ENCODE measurements around the gene PRKRA.
"Not testable (repeated sequence)": the region's sequence is repeated elsewhere in the genome, so short reads cannot be mapped to it uniquely, and the experiment has no call there.

Gene PRKRA

DNA sequence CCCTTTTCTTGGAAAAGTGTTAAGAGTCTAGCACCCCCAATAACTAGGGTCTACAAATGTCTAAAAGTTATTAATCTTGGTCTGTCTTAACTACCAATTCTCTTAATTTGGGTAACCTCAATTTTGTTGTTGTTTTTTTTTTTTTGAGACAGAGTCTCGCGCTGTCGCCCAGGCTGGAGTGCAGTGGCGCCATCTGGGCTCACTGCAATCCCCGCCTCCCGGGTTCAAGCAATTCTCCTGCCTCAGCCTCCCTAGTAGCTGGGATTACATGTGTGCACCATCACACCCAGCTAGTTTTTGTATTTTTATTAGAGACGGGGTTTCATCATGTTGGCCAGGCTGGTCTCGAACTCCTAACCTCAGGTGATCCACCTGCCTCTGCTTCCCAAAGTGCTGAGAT lies 38.5 kb downstream of the PRKRA start:
- not testable (repeated sequence) for H3K4me1 ChIP-seq (ENCODE audit: insufficient read depth, low read length); H3K9me3 ChIP-seq (ENCODE audit: insufficient read depth, low read depth, low read length); H3K27ac ChIP-seq (ENCODE audit: low read length); H3K27me3 ChIP-seq (ENCODE audit: insufficient read depth, low read length); H3K36me3 ChIP-seq (ENCODE audit: insufficient read depth, low read depth, low read length); H3K9ac ChIP-seq (ENCODE audit: low read depth, low read length); H3K4me3 ChIP-seq (ENCODE audit: low read length)

DNA sequence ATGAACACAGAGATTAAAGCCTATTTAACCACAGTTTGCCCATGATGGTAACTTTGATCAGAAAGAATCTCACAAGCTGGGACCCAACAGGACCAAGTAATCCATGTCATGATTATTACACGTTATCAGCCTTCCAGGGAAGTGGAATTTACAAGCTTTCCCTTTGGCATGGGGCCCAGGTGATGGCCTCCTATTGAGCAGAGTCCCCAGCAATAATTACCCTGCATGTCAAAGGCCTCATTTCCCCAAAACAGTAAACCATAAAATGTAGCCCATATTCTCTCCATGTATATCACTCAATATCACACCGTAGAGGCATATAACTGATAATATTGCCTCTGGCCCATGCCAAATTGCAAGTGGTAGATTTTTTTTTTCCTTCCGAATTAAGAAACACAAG lies 38.9 kb downstream of the PRKRA start:
- Histone ChIP-seq H3K27me3 (ENCODE audit: insufficient read depth, low read length) (no peaks in the 10 kb centered on the region), H3K36me3 (ENCODE audit: insufficient read depth, low read depth, low read length) (no peaks in the 10 kb centered on the region), H3K4me3 (ENCODE audit: low read length) (no peak overlapping the region), H3K27ac (ENCODE audit: low read length) (no peak overlapping the region), H3K9ac (ENCODE audit: low read depth, low read length) (no peak overlapping the region), H3K9me3 (ENCODE audit: insufficient read depth, low read depth, low read length) (no peaks in the 10 kb centered on the region), H3K4me1 (ENCODE audit: insufficient read depth, low read length) (no peaks in the 10 kb centered on the region)

DNA sequence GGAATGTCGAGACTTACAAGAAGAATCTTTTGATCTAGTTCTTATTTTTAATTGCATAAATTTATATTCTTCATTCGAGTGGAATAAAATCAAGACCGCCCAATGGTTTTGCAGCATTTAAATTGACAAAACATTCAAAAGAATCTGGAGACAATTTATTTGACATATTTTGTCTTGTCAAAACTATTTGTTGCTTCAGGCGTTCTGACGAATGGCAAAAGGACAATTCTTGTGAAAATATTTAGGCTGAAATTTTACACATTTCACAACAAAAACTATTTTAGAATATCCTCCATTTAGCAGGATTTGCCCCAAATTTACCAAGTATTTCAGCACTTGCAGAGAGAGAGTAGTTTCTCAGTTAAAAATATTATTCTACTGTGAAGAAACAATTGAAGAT lies 41.7 kb downstream of the PRKRA start:
- Histone ChIP-seq H3K4me1 (ENCODE audit: insufficient read depth, low read length) (no peaks in the 10 kb centered on the region), H3K27ac (ENCODE audit: low read length) (no peak overlapping the region), H3K9ac (ENCODE audit: low read depth, low read length) (no peak overlapping the region), H3K4me3 (ENCODE audit: low read length) (no peak overlapping the region), H3K36me3 (ENCODE audit: insufficient read depth, low read depth, low read length) (no peaks in the 10 kb centered on the region), H3K9me3 (ENCODE audit: insufficient read depth, low read depth, low read length) (no peaks in the 10 kb centered on the region), H3K27me3 (ENCODE audit: insufficient read depth, low read length) (no peaks in the 10 kb centered on the region)

DNA sequence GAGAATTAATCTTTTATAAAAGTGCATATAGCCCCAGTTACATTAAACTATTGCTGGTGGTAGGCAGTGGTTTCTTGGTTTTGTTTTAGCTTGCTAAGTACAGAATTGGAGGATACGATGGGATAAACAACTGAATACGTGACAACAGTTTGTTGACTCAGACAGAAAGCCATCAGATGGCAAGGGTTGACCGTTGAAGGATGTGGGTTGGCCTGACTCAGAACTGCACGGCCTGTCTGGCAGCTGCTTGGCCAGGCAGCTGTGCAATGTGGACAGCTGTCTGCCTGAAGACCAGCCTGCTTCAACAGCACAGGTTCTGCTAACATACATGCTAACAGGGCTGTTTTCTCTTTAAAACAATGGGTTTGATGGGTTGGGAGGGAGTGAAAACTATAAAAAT lies 46.6 kb downstream of the PRKRA start:
- H3K27ac ChIP-seq (ENCODE audit: low read length): no peak overlapping the region
- H3K9me3 ChIP-seq (ENCODE audit: insufficient read depth, low read depth, low read length): no peaks in the 10 kb centered on the region
- no peaks in the 10 kb centered on the region for H3K36me3 ChIP-seq (ENCODE audit: insufficient read depth, low read depth, low read length)
- H3K4me3 ChIP-seq (ENCODE audit: low read length): no peak overlapping the region
- no peak overlapping the region for H3K9ac ChIP-seq (ENCODE audit: low read depth, low read length)
- no peaks in the 10 kb centered on the region for H3K27me3 ChIP-seq (ENCODE audit: insufficient read depth, low read length)
- H3K4me1 ChIP-seq (ENCODE audit: insufficient read depth, low read length): no peaks in the 10 kb centered on the region

DNA sequence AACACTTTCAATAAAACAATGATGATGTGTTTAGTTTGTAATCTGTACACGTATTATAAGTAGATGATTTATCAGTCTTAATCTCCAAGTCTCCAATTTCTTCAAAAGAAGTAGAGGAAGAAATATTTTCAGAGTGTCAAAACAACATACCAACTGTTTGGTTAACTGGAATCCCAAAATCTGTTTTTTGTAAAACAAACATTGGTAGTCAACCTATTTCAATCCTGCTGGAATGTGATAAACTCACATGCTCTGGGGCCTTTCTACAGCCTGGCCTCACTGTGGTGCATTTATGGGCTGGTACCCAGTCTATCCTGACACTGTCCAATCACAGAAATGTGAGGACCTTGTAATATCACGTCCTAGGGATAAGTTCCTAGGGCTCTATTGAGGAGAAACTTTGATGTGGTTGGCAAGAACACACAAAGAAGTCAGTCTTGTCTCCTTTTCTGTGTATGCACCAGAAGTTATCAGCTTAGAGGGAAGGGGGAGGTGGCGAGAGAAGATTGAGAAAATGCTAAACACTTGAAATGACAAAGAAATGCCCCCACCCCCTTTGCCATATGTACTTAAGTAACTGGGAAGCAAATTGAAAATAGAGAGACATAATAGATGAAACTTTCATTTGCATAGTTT lies 47.2 kb downstream of the PRKRA start:
- Histone ChIP-seq H3K9ac (ENCODE audit: low read depth, low read length) (no peak overlapping the region), H3K4me3 (ENCODE audit: low read length) (no peak overlapping the region), H3K27ac (ENCODE audit: low read length) (no peak overlapping the region), H3K9me3 (ENCODE audit: insufficient read depth, low read depth, low read length) (no peaks in the 10 kb centered on the region), H3K27me3 (ENCODE audit: insufficient read depth, low read length) (no peaks in the 10 kb centered on the region), H3K36me3 (ENCODE audit: insufficient read depth, low read depth, low read length) (no peaks in the 10 kb centered on the region), H3K4me1 (ENCODE audit: insufficient read depth, low read length) (no peaks in the 10 kb centered on the region)

DNA sequence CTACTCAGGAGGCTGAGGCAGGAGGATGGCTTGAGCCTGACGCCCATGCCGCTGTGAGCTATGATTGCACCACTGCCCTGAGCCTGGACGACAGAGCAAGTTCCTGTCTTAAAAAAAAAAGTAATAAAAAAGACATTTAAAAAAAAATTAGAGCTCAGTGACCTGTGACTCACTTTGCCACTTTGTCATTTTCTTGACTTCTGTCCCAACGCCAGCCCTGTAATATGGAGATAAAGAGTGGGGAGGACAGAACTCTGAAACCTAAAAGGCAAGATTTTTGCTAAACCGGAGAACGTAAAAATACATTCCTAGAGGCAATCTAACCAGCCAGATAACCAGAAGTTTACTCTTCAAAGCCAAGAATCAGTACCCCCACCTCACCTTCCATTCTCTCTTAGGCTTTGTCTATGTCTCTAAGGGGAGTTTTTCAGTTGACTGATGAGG lies 49.0 kb downstream of the PRKRA start:
- no peaks in the 10 kb centered on the region for H3K4me1 ChIP-seq (ENCODE audit: insufficient read depth, low read length)
- no peak overlapping the region for H3K4me3 ChIP-seq (ENCODE audit: low read length)
- no peaks in the 10 kb centered on the region for H3K27me3 ChIP-seq (ENCODE audit: insufficient read depth, low read length)
- no peak overlapping the region for H3K27ac ChIP-seq (ENCODE audit: low read length)
- H3K9me3 ChIP-seq (ENCODE audit: insufficient read depth, low read depth, low read length): no peaks in the 10 kb centered on the region
- H3K9ac ChIP-seq (ENCODE audit: low read depth, low read length): no peak overlapping the region
- H3K36me3 ChIP-seq (ENCODE audit: insufficient read depth, low read depth, low read length): no peaks in the 10 kb centered on the region

DNA sequence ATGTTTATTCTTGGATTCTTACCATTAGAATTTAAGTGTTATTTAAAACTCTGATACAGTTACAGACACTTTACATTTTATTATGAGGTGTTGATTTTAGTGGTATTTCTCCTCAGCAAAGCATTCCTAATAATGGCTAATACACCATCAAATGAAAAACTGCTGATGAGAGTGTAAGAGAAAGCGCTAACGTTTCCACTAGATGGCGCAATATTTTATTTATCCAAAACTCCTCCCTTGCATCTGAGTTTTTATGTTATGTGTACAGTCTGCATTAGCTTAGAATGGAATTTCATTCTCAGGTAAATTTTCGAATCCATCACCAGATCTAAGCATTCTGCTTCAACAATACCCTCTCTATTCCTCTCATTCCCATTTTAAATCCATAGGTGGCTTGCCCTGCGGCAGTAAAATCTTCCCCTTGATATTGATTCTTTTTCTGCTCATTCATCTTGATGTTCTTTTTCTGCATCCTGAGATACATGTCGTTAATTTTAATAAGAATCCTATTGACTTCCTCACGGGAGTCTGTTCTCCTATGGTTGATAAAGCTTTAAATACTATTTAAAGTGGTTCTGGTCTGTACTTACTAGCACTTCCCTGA lies 53.9 kb downstream of the PRKRA start:
- no peaks in the 10 kb centered on the region for H3K27me3 ChIP-seq (ENCODE audit: insufficient read depth, low read length)
- no peaks in the 10 kb centered on the region for H3K4me1 ChIP-seq (ENCODE audit: insufficient read depth, low read length)
- no peak overlapping the region for H3K9ac ChIP-seq (ENCODE audit: low read depth, low read length)
- H3K27ac ChIP-seq (ENCODE audit: low read length): no peak overlapping the region
- H3K36me3 ChIP-seq (ENCODE audit: insufficient read depth, low read depth, low read length): no peaks in the 10 kb centered on the region
- no peaks in the 10 kb centered on the region for H3K9me3 ChIP-seq (ENCODE audit: insufficient read depth, low read depth, low read length)
- no peak overlapping the region for H3K4me3 ChIP-seq (ENCODE audit: low read length)

DNA sequence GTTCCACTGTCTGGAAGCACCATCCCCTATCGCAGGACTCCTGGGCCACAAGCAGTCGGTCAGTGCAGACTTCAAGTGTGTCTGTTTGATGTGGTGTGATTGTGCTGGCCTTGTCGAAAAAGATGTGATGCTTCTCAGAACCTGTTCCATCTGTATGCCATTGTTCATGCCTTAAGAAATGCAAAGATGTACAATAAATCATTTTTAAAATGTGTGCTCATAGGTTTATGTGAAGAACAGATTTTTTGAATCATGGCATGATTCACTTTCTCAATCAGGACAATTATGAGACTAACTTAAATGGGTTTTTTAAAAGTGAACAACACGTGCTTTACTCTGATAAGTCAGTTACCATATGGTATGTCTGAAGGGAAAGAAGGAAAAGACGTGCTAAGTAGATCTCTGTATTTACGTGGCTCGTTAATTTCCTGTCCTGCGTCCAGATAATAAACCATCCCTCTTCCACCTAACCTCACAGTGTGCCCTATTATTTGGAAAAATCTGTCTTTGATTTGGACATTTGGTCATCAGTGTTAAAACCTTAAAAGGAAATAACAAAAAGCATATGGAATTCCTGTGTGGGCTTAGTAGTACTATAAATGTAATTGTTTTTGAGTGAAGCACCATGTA lies 54.9 kb downstream of the PRKRA start:
- Histone ChIP-seq H3K27me3 (ENCODE audit: insufficient read depth, low read length) (no peaks in the 10 kb centered on the region), H3K27ac (ENCODE audit: low read length) (no peak overlapping the region), H3K36me3 (ENCODE audit: insufficient read depth, low read depth, low read length) (no peaks in the 10 kb centered on the region), H3K4me1 (ENCODE audit: insufficient read depth, low read length) (no peaks in the 10 kb centered on the region), H3K4me3 (ENCODE audit: low read length) (no peak overlapping the region), H3K9me3 (ENCODE audit: insufficient read depth, low read depth, low read length) (no peaks in the 10 kb centered on the region), H3K9ac (ENCODE audit: low read depth, low read length) (no peak overlapping the region)

DNA sequence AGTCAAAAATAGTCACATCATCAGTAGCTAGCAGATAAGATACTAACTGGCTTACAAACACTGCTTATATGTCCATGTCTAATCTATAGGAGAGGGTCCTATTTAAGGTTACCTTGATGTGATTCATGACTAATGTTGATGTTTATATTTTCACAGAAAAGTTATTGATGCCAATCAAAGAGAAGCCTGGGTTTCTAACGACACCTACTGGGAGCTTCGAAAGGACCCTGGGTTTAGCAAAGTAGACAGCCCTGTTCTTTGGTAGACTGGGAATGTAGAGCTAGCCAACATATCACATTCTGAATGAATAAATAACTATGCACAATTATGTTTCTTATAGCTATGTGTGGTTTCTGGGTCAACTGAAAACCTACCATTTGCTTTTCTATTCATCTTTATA lies 55.7 kb downstream of the PRKRA start:
- no peak overlapping the region for H3K9ac ChIP-seq (ENCODE audit: low read depth, low read length)
- no peaks in the 10 kb centered on the region for H3K27me3 ChIP-seq (ENCODE audit: insufficient read depth, low read length)
- H3K4me3 ChIP-seq (ENCODE audit: low read length): no peak overlapping the region
- H3K4me1 ChIP-seq (ENCODE audit: insufficient read depth, low read length): no peaks in the 10 kb centered on the region
- no peak overlapping the region for H3K27ac ChIP-seq (ENCODE audit: low read length)
- H3K9me3 ChIP-seq (ENCODE audit: insufficient read depth, low read depth, low read length): no peaks in the 10 kb centered on the region
- H3K36me3 ChIP-seq (ENCODE audit: insufficient read depth, low read depth, low read length): no peaks in the 10 kb centered on the region

DNA sequence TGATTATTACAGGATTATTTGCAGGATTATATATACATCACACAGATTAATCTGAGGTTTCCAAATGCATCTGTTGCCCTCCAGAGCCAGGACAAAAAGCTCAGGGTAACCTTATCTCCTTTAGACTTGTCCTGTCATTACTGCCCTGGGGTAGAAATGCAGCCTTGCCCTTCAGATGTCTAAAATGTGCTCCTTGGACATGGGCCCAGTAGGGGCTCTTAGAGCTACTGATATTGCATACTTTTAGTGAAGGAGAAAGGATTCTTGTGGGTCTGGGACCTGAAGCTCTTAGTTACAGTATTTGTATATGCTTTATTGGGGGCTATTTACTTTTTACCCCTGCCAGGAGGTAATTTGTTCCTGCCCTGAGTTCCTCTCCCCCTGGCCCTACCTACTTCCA lies 56.1 kb downstream of the PRKRA start:
- no peaks in the 10 kb centered on the region for H3K27me3 ChIP-seq (ENCODE audit: insufficient read depth, low read length)

DNA sequence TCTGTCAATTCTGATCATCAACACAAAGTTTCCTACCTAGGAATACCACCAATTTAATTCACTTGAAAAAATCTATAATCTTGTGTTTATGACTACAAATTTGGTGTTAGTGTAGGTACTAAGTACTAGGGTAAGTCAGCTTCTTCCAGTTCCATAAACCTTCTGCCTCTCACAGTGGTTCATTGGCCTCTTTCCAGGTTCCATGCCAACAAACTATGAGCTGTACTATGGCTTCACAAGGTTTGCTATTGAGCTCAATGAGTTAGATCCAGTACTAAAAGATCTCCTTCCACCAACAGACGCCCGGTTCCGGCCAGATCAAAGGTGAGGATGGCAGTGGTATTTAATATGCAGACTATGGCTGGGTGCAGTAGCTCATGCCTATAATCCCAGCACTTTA lies 58.8 kb downstream of the PRKRA start:
- Histone ChIP-seq H3K4me1 (ENCODE audit: insufficient read depth, low read length) (no peaks in the 10 kb centered on the region), H3K27ac (ENCODE audit: low read length) (no peak overlapping the region), H3K4me3 (ENCODE audit: low read length) (no peak overlapping the region), H3K36me3 (ENCODE audit: insufficient read depth, low read depth, low read length) (no peaks in the 10 kb centered on the region), H3K9ac (ENCODE audit: low read depth, low read length) (no peak overlapping the region), H3K9me3 (ENCODE audit: insufficient read depth, low read depth, low read length) (no peaks in the 10 kb centered on the region), H3K27me3 (ENCODE audit: insufficient read depth, low read length) (no peaks in the 10 kb centered on the region)

More for the DNA sequence above, 56.1 kb downstream of the PRKRA start:
- H3K4me3 ChIP-seq (ENCODE audit: low read length): no peak overlapping the region
- H3K27ac ChIP-seq (ENCODE audit: low read length): no peak overlapping the region
- H3K4me1 ChIP-seq (ENCODE audit: insufficient read depth, low read length): no peaks in the 10 kb centered on the region
- H3K9ac ChIP-seq (ENCODE audit: low read depth, low read length): no peak overlapping the region
- H3K36me3 ChIP-seq (ENCODE audit: insufficient read depth, low read depth, low read length): no peaks in the 10 kb centered on the region
- H3K9me3 ChIP-seq (ENCODE audit: insufficient read depth, low read depth, low read length): no peaks in the 10 kb centered on the region

DNA sequence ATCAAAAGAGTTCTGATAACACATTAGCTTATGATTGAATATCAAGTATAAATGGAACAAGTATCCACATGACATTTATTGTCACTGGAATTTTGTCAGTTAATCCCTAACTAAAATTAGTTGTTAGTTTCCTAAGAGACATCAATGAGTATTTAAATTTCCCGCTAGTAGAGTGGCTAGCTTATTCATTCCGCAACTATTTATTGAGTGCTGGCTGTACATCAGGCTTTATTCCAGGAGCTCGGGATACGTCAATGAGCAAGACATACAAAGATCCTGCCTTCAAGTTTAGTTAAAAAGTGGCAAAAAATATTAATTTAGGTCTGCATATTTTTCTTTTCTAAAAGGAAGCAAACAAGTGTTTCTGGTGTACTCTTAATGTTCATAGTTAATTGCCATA lies 59.3 kb downstream of the PRKRA start:
- no peaks in the 10 kb centered on the region for H3K36me3 ChIP-seq (ENCODE audit: insufficient read depth, low read depth, low read length)
- no peaks in the 10 kb centered on the region for H3K4me1 ChIP-seq (ENCODE audit: insufficient read depth, low read length)
- H3K27ac ChIP-seq (ENCODE audit: low read length): no peak overlapping the region

More for the DNA sequence above, 59.3 kb downstream of the PRKRA start:
- Histone ChIP-seq H3K9me3 (ENCODE audit: insufficient read depth, low read depth, low read length) (no peaks in the 10 kb centered on the region), H3K9ac (ENCODE audit: low read depth, low read length) (no peak overlapping the region), H3K4me3 (ENCODE audit: low read length) (no peak overlapping the region), H3K27me3 (ENCODE audit: insufficient read depth, low read length) (no peaks in the 10 kb centered on the region)
